ENCODE results near the gene DYNLT2.
A peak's percentile ranks its signal among the peaks of the same experiment; 100 is the strongest.
"Not testable (repeated sequence)": the region's sequence is repeated elsewhere in the genome, so short reads cannot be mapped to it uniquely, and the experiment has no call there.

DYNLT2 gene

DNA sequence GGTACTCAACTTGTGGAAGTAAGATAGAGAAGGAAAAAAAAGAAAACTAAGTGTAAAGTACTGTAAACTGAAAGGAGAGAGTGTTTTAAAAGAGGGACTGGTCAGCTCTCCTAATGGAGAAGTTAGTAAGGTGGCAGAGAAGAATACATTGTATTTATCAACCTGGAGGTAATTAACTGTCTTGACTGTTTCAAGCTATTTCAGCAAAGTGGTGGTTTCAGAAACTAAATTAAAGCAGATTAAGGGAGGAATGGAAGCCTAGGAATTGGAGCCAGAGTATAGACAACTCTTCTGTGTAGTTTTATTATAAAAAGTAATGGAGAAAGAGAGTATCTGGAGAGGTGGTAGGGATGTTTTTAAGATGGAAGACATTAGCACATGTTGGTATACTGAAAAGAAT lies 24.4 kb downstream of the DYNLT2 start:
- DNase-seq: no peak

- DNase-seq: no peak
These were observed 25.3 kb downstream of the DYNLT2 start for GRCh38 chr6:169726049-169726400.

GRCh38 chr6:169725125-169726048 lies 26.0 kb downstream of the DYNLT2 start:
- peak; percentile 66 for DNase-seq

DNA sequence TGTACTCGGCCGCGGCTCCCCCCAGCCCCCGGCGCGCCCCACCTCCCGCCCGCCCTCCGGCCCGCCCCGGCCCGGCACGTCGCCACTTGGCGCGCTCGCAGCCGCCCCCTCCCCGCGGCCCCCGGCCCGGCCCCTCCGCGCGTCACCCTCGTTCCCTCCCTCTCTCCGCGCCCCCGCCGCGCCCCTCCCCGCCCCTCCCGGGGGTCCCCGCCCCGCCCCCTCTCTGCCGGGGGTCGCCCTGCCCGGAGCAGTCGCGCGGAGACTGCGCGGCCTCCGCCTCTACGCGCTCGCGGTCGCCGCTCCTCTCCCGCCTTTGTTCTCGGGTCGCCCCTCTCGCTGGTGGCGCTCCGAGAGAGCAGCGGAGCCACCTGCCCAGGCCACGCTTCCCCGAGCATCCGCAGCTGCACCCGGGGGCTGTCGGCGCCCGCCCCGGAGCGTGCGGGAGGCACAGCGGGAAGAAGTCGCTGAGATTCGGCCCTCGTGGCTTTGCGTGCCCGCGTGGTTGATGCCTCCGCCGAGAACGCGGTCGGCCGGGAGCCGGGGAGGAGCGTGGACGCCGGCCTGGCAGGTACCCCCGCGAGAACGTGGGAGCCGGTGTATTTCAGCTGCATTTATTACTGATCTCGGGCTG lies 26.8 kb downstream of the DYNLT2 start, which contains the start of gene PHF10:
Gene PHF10, minus strand, starts transcription at position 7 of the 631 bp plus-strand sequence. CDS start 569 bp downstream, outside the sequence.
- DNase-seq: peak; percentile 83

DNA sequence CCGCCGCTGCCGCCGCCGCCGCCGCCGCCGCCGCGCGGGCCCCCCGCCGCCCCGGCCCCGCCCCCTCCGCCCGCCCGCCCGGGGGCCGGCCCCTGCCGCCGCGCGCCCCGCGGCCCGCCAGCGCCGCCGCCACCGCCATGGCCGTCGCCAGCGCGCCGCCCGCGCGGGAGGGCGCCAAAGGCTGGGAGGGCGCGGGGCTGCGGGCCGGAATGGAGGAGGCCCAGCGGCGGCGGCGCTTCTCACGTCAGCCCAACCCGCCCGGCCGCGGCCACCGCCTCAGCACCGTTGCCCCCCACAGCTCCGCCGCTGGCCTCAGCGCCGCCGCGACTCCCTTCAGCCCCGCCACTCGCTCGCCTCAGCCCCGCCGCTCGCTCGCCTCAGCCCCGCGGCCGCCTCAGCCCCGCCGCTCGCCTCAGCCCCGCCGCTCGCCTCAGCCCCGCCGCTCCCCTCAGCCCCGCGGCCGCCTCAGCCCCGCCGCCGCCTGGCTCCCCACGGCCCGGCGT lies 27.3 kb downstream of the DYNLT2 start:
- DNase-seq: peak; percentile 69

GRCh38 chr6:169723200-169723909 lies 28.0 kb downstream of the DYNLT2 start:
- DNase-seq: peak; percentile 84

DNA sequence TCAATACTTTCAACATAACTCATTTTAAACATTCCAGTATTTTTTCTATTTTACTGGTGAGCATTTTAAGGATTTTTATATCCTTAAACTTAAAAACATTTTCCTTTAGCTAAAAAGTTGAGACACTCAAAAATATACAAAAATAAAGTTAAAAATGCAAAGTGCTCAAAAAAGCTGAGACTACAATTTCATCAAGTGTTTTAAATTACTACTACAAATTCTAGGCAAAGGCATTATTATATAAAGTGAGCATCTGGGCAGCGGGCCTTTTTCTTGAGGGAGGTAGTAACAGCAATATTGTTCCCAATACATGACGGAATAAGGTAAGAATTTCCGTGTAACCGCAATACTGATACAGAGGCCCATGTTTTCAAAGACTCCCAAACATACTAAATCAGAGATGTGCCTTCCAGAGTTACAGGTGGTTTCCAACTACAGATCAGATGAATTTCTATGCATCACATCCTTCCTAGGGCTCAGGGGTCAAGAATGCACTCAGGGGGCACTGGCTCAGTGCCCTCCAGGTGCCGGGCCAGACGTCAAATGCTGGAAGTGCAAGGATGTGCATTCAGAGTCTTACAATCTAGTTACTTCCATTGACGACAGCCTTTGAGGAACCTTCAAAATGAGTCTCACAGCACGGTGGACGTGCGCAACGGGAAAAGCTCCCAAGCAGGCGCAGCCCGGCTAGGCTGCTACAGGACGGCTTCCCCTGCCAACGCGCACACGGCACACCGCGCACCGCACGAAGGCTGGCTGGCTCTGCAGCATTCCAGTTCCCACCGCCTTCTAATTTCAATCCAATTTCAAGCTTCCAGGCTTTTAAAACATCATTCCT lies 28.8 kb downstream of the DYNLT2 start:
- peak; percentile 65 for DNase-seq

GRCh38 chr6:169720207-169720855 lies 31.0 kb downstream of the DYNLT2 start:
- DNase-seq: no peak

- no peak for DNase-seq
These were observed 32.3 kb downstream of the DYNLT2 start for GRCh38 chr6:169719117-169719516.

GRCh38 chr6:169714595-169714994 lies 36.8 kb downstream of the DYNLT2 start:
- DNase-seq: no peak

GRCh38 chr6:169714178-169714577 lies 37.2 kb downstream of the DYNLT2 start:
- DNase-seq: no peak

DNA sequence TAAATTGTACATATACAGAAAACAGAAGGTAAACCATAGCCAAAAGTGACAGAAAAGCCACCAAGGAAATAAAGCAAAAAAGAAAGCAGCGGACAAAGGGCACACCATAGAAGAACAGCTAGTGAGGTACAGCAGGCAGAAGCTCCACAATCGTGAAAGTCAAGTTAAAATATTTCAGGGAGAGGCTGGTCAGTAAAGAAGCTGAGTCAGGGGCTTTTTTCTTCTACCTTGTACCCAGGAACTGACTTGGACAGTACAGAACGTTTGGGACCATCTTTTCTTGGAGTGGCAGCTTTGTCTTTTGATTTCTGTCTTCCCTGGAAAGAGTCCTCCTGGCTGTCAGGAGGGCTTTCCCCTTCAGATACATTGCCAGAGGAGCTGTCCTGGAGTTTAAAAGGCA lies 41.4 kb downstream of the DYNLT2 start:
- DNase-seq: no peak

- no peak for DNase-seq
These were observed 42.1 kb downstream of the DYNLT2 start for GRCh38 chr6:169709293-169709692.

GRCh38 chr6:169707772-169708171 lies 43.6 kb downstream of the DYNLT2 start:
- DNase-seq: no peak

GRCh38 chr6:169702840-169703246 lies 48.5 kb downstream of the DYNLT2 start:
- DNase-seq: no peak

GRCh38 chr6:169701954-169702839 lies 49.2 kb downstream of the DYNLT2 start, which contains the start of the genes C6orf120 and WDR27:
C6orf120 (plus strand) TSS chr6:169702126; CDS start chr6:169702460, 334 bp downstream.
WDR27 (minus strand) TSS chr6:169702029; CDS start chr6:169689005, 13,024 bp downstream.
- peak; percentile 99 for DNase-seq

DNA sequence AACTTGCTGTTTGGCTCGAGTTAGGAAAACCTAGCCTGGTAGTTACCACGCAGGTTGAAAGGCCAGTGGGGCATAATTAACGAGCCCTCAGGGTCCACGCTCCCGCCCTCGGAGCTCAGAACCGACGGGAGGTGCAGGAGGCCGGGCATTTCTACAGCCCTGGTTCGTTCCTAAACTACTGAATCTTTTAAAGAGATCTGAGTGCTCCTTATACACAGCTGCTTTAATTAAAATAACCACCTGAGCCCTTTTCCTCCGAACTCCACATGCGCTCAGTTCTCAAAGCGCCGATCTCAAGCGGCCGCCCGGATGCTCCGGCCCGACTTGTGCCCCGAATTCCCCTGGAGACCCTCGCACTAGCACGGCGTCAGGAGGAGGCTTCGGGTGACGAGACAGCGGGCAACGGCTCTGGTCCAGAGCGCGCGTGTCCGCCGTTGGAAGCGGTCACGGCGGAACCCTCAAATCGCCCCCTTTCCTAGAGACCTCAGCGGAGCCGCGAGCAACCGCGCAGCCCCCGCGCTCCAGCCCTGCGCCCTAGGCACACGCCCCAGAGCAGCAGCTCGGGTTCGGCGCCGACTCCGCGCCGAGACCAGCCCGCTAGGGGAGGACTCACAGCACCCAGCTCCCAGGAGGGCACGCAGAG lies 49.9 kb downstream of the DYNLT2 start:
- no peak for DNase-seq

DNA sequence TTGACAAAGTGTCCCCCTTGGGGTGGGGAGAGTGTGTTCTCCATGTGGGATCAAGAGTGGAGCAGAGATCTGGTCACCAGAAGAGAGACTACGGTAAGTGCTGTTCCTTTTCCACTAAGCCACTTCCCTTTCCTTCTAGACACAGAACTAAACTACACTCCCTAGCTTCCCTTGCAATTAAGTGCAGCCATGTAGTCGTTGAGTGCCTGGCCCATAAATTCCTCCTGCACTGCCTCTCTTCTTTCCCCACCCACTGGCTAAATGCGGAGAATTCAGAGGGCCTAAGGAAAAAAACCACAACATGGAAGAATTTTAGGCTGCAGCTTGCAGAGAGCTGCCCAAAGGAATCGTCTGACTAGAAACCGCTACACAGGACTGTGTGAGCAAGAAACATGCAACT lies 51.1 kb downstream of the DYNLT2 start:
- DNase-seq: no peak

DNA sequence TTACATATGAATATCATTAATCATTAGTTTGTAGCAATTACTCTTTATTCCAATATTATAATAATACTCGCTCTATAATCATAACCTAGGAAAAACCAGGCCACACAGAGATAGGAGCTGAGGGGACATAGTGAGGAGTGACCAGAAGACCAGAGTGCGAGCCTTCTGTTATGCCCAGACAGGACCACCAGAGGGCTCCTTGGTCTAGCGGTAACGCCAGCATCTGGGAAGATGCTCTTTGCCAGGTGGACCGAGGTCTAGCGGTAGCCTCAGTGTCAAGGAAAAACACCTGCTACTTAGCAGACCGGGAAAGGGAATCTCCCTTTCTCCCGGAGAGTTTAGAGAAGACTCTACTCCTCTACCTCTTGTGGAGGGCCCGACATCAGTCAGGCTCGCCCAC lies 54.3 kb downstream of the DYNLT2 start:
- DNase-seq: not testable (repeated sequence)

DNA sequence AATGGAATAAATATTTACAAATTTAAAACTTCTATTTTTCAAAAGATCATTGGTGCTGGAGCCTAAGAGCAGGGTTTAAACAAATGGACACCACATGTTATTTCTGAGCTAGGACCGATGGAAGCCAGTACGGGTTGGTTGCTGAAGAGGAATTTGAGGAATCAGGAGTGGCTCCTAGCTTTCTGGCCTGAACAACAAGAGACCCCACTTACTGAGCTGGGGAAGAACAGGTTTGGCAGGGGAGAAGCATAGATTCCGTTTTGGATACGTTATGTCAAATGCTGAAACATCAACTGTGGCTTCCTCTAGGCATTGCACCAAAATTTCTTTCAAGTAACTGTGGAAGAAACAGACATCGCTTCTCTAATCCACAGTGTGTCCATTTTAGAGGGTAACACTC lies 56.2 kb downstream of the DYNLT2 start:
- DNase-seq: no peak
